HEK293T (cell line): ENCODE data around the gene PDIA6.

Experiments
- CTCF ChIA-PET: fragments of 350-600 bp; formaldehyde crosslinking; extraction: SDS; loops from one replicate; lab custom pipeline; 2021; ENCODE audit warnings: antibody characterized with exemption, inconsistent platforms; lab: Yijun Ruan, JAX
- POLR2A ChIA-PET: fragments of 350-600 bp; formaldehyde crosslinking; extraction: SDS; loops from one replicate; lab custom pipeline; 2020; ENCODE audit warnings: antibody characterized with exemption, inconsistent platforms; lab: Yijun Ruan, JAX
- DNase-seq: peaks from one replicate; pipeline ENCODE4 v3.0.0; 2012; ENCODE audit warnings: mixed read lengths; ENCODE audit errors: extremely low spot score
- ARNT ChIP-seq: fragments of 450-650 bp; IDR thresholded peaks from 2 replicates; pipeline ENCODE4 v1.6.1; 2017; ENCODE audit warnings: mild to moderate bottlenecking
- BHLHE40 ChIP-seq: fragments of 450-650 bp; IDR thresholded peaks from 2 replicates; pipeline ENCODE4 v1.6.1; 2016; ENCODE audit warnings: mild to moderate bottlenecking, moderate library complexity, borderline replicate concordance
- CTBP1 ChIP-seq: fragments of 450-650 bp; IDR thresholded peaks from 2 replicates; pipeline ENCODE4 v1.6.1; 2016; ENCODE audit warnings: borderline replicate concordance
- ELF4 ChIP-seq: fragments of 450-650 bp; IDR thresholded peaks from 2 replicates; pipeline ENCODE4 v1.6.1; 2017; ENCODE audit warnings: antibody characterized with exemption
- FOXA1 ChIP-seq: fragments of 450-650 bp; IDR thresholded peaks from 2 replicates; pipeline ENCODE4 v1.6.1; 2016; ENCODE audit warnings: mild to moderate bottlenecking
- FOXK2 ChIP-seq: fragments of 450-650 bp; IDR thresholded peaks from 2 replicates; pipeline ENCODE4 v1.6.1; 2016; ENCODE audit warnings: mild to moderate bottlenecking
- FOXM1 ChIP-seq: fragments of 450-650 bp; IDR thresholded peaks from 2 replicates; pipeline ENCODE4 v1.6.1; 2017; ENCODE audit warnings: mild to moderate bottlenecking, borderline replicate concordance
- HDGF ChIP-seq: fragments of 450-650 bp; IDR thresholded peaks from 2 replicates; pipeline ENCODE4 v1.6.1; 2017; ENCODE audit warnings: antibody characterized with exemption, borderline replicate concordance
- L3MBTL2 ChIP-seq: fragments of 450-650 bp; conservative IDR thresholded peaks from 2 replicates; pipeline ENCODE4 v1.6.1; 2016; ENCODE audit warnings: mild to moderate bottlenecking
- LEF1 ChIP-seq: fragments of 450-650 bp; IDR thresholded peaks from 2 replicates; pipeline ENCODE4 v1.6.1; 2017; ENCODE audit warnings: mild to moderate bottlenecking, borderline replicate concordance
- NFRKB ChIP-seq: fragments of 450-650 bp; IDR thresholded peaks from 2 replicates; pipeline ENCODE4 v1.6.1; 2016; ENCODE audit warnings: mild to moderate bottlenecking, moderate library complexity
- PKNOX1 ChIP-seq: fragments of 450-650 bp; IDR thresholded peaks from 2 replicates; pipeline ENCODE4 v1.6.1; 2016
- SP1 ChIP-seq: fragments of 450-650 bp; IDR thresholded peaks from 2 replicates; pipeline ENCODE4 v1.6.1; 2017
- SUZ12 ChIP-seq: fragments of 450-650 bp; IDR thresholded peaks from 2 replicates; pipeline ENCODE4 v1.6.1; 2016; ENCODE audit warnings: mild to moderate bottlenecking
- TARDBP ChIP-seq: fragments of 450-650 bp; IDR thresholded peaks from 2 replicates; pipeline ENCODE4 v1.6.1; 2016
- ZNF384 ChIP-seq: fragments of 450-650 bp; IDR thresholded peaks from 2 replicates; pipeline ENCODE4 v1.6.1; 2016

The PDIA6 gene

GRCh38 chr2:10841547-10842219, 29.1 kb upstream of the PDIA6 start:
- ChIA-PET CTCF (interaction anchor here (0.8 kb wide), 1 partner anchor 9 kb away, joined by 3 read pairs; no protein-coding TSS in a partner anchor), POLR2A (no interaction called here)
- no peak for DNase-seq
- TF ChIP-seq ELF4 (no peak), L3MBTL2 (no peak)

GRCh38 chr2:10839813-10840212, 27.2 kb upstream of the PDIA6 start:
- no peak for DNase-seq
- TF ChIP-seq L3MBTL2 (no peak), ARNT (no peak), HDGF (no peak), FOXA1 (no peak)
- POLR2A ChIA-PET: no interaction called here
- CTCF ChIA-PET: no interaction called here

GRCh38 chr2:10838734-10839133, 26.1 kb upstream of the PDIA6 start:
- POLR2A ChIA-PET: no interaction called here
- CTCF ChIA-PET: interaction anchor here (0.7 to 1.0 kb wide), 2 partner anchors 71 to 286 kb away, joined by 3 to 4 read pairs; no protein-coding TSS in a partner anchor
- TF ChIP-seq FOXK2 (no peak), ELF4 (no peak), LEF1 (no peak), SUZ12 (no peak), BHLHE40 (no peak), FOXM1 (no peak), TARDBP (no peak), ARNT (no peak), ZNF384 (no peak)
- DNase-seq: no peak

- POLR2A ChIA-PET: no interaction called here
- no peak for DNase-seq
- CTCF ChIA-PET: interaction anchor here (0.6 to 3.8 kb wide), 4 partner anchors 28 to 718 kb away, joined by 3 to 27 read pairs (median 4); no protein-coding TSS in a partner anchor
- TF ChIP-seq NFRKB: no peak
- no peak for TF ChIP-seq CTBP1
- TF ChIP-seq FOXA1: no peak
- no peak for TF ChIP-seq ZNF384
- no peak for TF ChIP-seq HDGF
- TF ChIP-seq SUZ12: no peak
- TF ChIP-seq ARNT: no peak
- TF ChIP-seq BHLHE40: no peak
- TF ChIP-seq PKNOX1: no peak
- no peak for TF ChIP-seq ELF4
- no peak for TF ChIP-seq FOXM1
- TF ChIP-seq SP1: no peak
- TF ChIP-seq LEF1: no peak
Observed at GRCh38 chr2:10837298-10838266, 25.0 kb upstream of the PDIA6 start.

GRCh38 chr2:10835052-10835970, 22.7 kb upstream of the PDIA6 start:
- CTCF ChIA-PET: interaction anchor here (0.6 to 3.8 kb wide), 20 partner anchors 11 to 747 kb away, joined by 3 to 27 read pairs (median 4); a partner anchor contains a TSS
- DNase-seq: peak; percentile 88
- POLR2A ChIA-PET: no interaction called here
- TF ChIP-seq FOXA1 (no peak), SP1 (no peak), ARNT (no peak), FOXK2 (no peak), CTBP1 (no peak), HDGF (no peak), LEF1 (no peak)

- DNase-seq: no peak
- CTCF ChIA-PET: interaction anchor here (1.8 to 3.8 kb wide), 4 partner anchors 286 to 298 kb away, joined by 7 to 27 read pairs (median 15); a partner anchor contains a TSS
- TF ChIP-seq TARDBP (no peak), SUZ12 (no peak), LEF1 (no peak), ELF4 (no peak), NFRKB (no peak), L3MBTL2 (no peak), PKNOX1 (no peak), SP1 (no peak), FOXA1 (no peak), CTBP1 (no peak), HDGF (no peak), ZNF384 (no peak), BHLHE40 (no peak), ARNT (no peak)
- POLR2A ChIA-PET: no interaction called here
Observed at GRCh38 chr2:10834068-10834655, 21.6 kb upstream of the PDIA6 start.
